OCI-LY1 (cell line): Measurements from ENCODE around the gene OSBPL3.

Experiments
- EZH2 ChIP-seq: fragments of 200-600 bp; sonication (generic), shearing (Covaris generic); IDR thresholded peaks from 2 replicates; pipeline ENCODE4 v1.8.0; 2017; ENCODE audit warnings: borderline replicate concordance, mixed run types, mild to moderate bottlenecking, antibody characterized with exemption, low read length, moderate library complexity, mixed read lengths
- TF ChIP-seq, protein P1 (sequence below): fragments of 200-600 bp; sonication (generic), shearing (Covaris generic); IDR thresholded peaks from 2 replicates; pipeline ENCODE4 v1.5.1; 2017; ENCODE audit warnings: mild to moderate bottlenecking, antibody characterized with exemption, low read length, moderate library complexity, mixed read lengths

DNA sequence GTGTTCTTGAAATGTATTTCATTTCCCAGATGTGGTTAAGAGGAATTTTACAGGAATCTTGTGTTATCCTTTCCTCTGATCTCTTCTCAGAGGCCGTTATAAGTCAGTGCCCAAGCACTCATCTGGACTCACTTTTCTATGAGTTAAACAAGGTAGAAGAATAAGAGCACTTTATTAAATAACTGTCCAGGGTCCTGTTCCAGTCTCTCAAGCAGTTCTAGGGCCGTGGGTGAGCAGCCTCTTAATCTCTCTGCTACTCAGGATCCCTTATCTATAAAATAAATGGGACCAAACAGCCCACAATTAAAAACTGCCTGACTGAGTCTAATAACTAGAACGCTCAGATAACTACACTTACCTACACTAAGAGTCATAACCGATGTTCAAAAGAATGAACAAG is 111.2 kb downstream of the OSBPL3 start:
- TF ChIP-seq, protein P1, sequence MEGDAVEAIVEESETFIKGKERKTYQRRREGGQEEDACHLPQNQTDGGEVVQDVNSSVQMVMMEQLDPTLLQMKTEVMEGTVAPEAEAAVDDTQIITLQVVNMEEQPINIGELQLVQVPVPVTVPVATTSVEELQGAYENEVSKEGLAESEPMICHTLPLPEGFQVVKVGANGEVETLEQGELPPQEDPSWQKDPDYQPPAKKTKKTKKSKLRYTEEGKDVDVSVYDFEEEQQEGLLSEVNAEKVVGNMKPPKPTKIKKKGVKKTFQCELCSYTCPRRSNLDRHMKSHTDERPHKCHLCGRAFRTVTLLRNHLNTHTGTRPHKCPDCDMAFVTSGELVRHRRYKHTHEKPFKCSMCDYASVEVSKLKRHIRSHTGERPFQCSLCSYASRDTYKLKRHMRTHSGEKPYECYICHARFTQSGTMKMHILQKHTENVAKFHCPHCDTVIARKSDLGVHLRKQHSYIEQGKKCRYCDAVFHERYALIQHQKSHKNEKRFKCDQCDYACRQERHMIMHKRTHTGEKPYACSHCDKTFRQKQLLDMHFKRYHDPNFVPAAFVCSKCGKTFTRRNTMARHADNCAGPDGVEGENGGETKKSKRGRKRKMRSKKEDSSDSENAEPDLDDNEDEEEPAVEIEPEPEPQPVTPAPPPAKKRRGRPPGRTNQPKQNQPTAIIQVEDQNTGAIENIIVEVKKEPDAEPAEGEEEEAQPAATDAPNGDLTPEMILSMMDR = no peak
- no peak for TF ChIP-seq EZH2
